DOHH2 (cell line): Measurements from ENCODE around the gene PBOV1.

Experiments
- CTCF ChIP-seq: fragments of 200-600 bp; sonication (generic); IDR thresholded peaks from one replicate; pipeline ENCODE4 v1.5.1; 2014; ENCODE audit warnings: antibody characterized with exemption, mild to moderate bottlenecking, low read depth, low read length; ENCODE audit not compliant: poor library complexity, severe bottlenecking
- EZH2phosphoT487 ChIP-seq: fragments of 200-600 bp; sonication (generic); IDR thresholded peaks from 2 replicates; pipeline ENCODE4 v1.6.1; 2017; ENCODE audit warnings: borderline replicate concordance, mild to moderate bottlenecking, antibody characterized with exemption, low read length, moderate library complexity, mixed read lengths

- no peak for TF ChIP-seq CTCF
- no peak for TF ChIP-seq EZH2phosphoT487
Measured at GRCh38 chr6:138240476-138241245, 22.4 kb upstream of the PBOV1 start.
